ENCODE results near the gene EVI5L.

- TF ChIP-seq CTCF (conservative IDR thresholded peaks at IDR 0.05; ENCODE audit: low read depth, low read length) (no peak), EZH2 (IDR thresholded peaks at IDR 0.05; ENCODE audit: low read length, unreplicated experiment) (no peak), EZH2phosphoT487 (IDR thresholded peaks at IDR 0.05; ENCODE audit: borderline replicate concordance, low read length) (no peak)
Observed at GRCh38 chr19:7883105-7883504, 53.1 kb downstream of the EVI5L start.
